ENCODE data around the gene ASH1L. TPM values are rescaled to one million over a fixed set of nuclear protein-coding genes. Genes with fewer than 3 reads are reported as not detected.
A peak's percentile ranks its signal among the peaks of the same experiment; 100 is the strongest.

Gene ASH1L
- total and polyA plus RNA-seq, 9 of the 15 experiments (the other 6 are each of a cell fraction or from before 2014, with no cell fraction given): 2.0 to 23.3 (median 14.6) TPM

DNA sequence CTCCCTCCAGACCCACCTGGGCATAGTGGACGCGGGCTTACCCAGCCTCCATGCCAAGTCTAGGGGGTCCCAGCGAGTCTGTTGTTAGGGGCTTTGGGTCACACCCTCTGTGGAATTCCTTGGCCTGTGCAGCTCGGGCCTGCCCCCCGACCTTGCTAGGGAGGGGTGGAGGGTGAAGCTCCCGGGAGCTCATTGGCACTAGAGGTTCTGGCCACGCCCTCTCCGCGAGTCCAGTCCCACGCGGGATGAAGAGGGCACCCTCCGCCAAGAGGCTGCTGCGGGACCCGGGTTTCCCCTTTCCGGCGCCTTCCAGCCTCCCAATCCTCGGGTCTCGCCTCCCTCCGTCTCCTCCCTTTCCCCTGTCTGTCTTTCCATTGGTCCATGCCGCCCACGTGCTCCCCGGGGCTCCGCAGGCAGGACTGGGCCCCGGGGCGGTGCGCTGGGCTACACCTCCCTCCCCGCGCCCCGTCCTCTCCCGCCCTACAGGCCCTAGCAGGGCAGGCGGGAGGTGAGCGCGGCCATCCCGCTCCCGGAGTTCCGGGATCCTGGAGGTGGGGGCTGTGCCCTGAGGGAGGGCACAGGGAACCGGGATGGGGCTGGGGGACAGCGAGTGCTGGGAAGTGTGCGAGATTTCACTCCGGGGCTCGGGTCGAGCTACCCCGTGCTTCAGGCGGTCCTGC is 238.4 kb downstream of the ASH1L start (continued):
- TF ChIP-seq THRAP3 (IDR thresholded peaks at IDR 0.05; ENCODE audit: borderline replicate concordance) (no peak), ILK (tag; IDR thresholded peaks at IDR 0.05; ENCODE audit: borderline replicate concordance, low read depth) (no peak), EP400 (IDR thresholded peaks at IDR 0.05) (peak; percentile 40), CSDE1 (IDR thresholded peaks at IDR 0.05) (no peak), ZNF239 (CRISPR knock-in tag; IDR thresholded peaks at IDR 0.05) (no peak), ZNF324 (CRISPR knock-in tag; IDR thresholded peaks at IDR 0.05) (no peak), ZNF121 (CRISPR knock-in tag; conservative IDR thresholded peaks at IDR 0.05) (no peak), TOE1 (IDR thresholded peaks at IDR 0.05; ENCODE audit: borderline replicate concordance) (0 out of 2 replicates have a peak, but pooled peaks have one; percentile 9), TOE1 (CRISPR knock-in tag; IDR thresholded peaks at IDR 0.05; ENCODE audit: borderline replicate concordance, low read depth) (no peak), CBX3 (IDR thresholded peaks at IDR 0.05; ENCODE audit: borderline replicate concordance in 1 of 2, low read length in 2 of 2) (peak in 1 of 2 experiments; percentile 28; a peak in 1 of 3 replicates), MED1 (CRISPR knock-in tag; IDR thresholded peaks at IDR 0.05; ENCODE audit: borderline replicate concordance) (no peak), KLF13 (tag; IDR thresholded peaks at IDR 0.05; ENCODE audit: borderline replicate concordance, low read depth) (no peak)
- TF ChIP-seq, protein P1, sequence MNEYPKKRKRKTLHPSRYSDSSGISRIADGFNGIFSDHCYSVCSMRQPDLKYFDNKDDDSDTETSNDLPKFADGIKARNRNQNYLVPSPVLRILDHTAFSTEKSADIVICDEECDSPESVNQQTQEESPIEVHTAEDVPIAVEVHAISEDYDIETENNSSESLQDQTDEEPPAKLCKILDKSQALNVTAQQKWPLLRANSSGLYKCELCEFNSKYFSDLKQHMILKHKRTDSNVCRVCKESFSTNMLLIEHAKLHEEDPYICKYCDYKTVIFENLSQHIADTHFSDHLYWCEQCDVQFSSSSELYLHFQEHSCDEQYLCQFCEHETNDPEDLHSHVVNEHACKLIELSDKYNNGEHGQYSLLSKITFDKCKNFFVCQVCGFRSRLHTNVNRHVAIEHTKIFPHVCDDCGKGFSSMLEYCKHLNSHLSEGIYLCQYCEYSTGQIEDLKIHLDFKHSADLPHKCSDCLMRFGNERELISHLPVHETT (CRISPR knock-in tag; conservative IDR thresholded peaks at IDR 0.05 in 1 of 2, IDR thresholded peaks at IDR 0.05 in 1 of 2): peak in 1 of 2 experiments; percentile 58; a peak in 1 of 4 replicates
- TF ChIP-seq, protein P2, sequence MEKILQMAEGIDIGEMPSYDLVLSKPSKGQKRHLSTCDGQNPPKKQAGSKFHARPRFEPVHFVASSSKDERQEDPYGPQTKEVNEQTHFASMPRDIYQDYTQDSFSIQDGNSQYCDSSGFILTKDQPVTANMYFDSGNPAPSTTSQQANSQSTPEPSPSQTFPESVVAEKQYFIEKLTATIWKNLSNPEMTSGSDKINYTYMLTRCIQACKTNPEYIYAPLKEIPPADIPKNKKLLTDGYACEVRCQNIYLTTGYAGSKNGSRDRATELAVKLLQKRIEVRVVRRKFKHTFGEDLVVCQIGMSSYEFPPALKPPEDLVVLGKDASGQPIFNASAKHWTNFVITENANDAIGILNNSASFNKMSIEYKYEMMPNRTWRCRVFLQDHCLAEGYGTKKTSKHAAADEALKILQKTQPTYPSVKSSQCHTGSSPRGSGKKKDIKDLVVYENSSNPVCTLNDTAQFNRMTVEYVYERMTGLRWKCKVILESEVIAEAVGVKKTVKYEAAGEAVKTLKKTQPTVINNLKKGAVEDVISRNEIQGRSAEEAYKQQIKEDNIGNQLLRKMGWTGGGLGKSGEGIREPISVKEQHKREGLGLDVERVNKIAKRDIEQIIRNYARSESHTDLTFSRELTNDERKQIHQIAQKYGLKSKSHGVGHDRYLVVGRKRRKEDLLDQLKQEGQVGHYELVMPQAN (IDR thresholded peaks at IDR 0.05; ENCODE audit: borderline replicate concordance): peak; percentile 74
- TF ChIP-seq, protein P3, sequence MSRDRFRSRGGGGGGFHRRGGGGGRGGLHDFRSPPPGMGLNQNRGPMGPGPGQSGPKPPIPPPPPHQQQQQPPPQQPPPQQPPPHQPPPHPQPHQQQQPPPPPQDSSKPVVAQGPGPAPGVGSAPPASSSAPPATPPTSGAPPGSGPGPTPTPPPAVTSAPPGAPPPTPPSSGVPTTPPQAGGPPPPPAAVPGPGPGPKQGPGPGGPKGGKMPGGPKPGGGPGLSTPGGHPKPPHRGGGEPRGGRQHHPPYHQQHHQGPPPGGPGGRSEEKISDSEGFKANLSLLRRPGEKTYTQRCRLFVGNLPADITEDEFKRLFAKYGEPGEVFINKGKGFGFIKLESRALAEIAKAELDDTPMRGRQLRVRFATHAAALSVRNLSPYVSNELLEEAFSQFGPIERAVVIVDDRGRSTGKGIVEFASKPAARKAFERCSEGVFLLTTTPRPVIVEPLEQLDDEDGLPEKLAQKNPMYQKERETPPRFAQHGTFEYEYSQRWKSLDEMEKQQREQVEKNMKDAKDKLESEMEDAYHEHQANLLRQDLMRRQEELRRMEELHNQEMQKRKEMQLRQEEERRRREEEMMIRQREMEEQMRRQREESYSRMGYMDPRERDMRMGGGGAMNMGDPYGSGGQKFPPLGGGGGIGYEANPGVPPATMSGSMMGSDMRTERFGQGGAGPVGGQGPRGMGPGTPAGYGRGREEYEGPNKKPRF (IDR thresholded peaks at IDR 0.05; ENCODE audit: low read depth, low read length): no peak
- TF ChIP-seq, protein P4, sequence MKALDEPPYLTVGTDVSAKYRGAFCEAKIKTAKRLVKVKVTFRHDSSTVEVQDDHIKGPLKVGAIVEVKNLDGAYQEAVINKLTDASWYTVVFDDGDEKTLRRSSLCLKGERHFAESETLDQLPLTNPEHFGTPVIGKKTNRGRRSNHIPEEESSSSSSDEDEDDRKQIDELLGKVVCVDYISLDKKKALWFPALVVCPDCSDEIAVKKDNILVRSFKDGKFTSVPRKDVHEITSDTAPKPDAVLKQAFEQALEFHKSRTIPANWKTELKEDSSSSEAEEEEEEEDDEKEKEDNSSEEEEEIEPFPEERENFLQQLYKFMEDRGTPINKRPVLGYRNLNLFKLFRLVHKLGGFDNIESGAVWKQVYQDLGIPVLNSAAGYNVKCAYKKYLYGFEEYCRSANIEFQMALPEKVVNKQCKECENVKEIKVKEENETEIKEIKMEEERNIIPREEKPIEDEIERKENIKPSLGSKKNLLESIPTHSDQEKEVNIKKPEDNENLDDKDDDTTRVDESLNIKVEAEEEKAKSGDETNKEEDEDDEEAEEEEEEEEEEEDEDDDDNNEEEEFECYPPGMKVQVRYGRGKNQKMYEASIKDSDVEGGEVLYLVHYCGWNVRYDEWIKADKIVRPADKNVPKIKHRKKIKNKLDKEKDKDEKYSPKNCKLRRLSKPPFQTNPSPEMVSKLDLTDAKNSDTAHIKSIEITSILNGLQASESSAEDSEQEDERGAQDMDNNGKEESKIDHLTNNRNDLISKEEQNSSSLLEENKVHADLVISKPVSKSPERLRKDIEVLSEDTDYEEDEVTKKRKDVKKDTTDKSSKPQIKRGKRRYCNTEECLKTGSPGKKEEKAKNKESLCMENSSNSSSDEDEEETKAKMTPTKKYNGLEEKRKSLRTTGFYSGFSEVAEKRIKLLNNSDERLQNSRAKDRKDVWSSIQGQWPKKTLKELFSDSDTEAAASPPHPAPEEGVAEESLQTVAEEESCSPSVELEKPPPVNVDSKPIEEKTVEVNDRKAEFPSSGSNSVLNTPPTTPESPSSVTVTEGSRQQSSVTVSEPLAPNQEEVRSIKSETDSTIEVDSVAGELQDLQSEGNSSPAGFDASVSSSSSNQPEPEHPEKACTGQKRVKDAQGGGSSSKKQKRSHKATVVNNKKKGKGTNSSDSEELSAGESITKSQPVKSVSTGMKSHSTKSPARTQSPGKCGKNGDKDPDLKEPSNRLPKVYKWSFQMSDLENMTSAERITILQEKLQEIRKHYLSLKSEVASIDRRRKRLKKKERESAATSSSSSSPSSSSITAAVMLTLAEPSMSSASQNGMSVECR (CRISPR knock-in tag; IDR thresholded peaks at IDR 0.05): peak; percentile 60; the same call in 1 of the 2 replicates
